H9 (cell line): Measurements from ENCODE around the gene ITM2C. TPM values are rescaled to one million over a fixed set of nuclear protein-coding genes. Genes with fewer than 3 reads are reported as not detected.

Experiments
- DNase-seq: peaks from one replicate; pipeline ENCODE4 v3.0.0-alpha.2; 2017
- H2AFZ ChIP-seq: one replicate; pipeline ENCODE4 v1.6.1; 2013; ENCODE audit warnings: mild to moderate bottlenecking, low read length, control low read depth, moderate library complexity
- H2AK5ac ChIP-seq: 2 replicates; pipeline ENCODE4 v1.6.1; 2013; ENCODE audit warnings: low read length, control low read depth, mixed read lengths; ENCODE audit not compliant: insufficient read length
- H2BK120ac ChIP-seq: one replicate; pipeline ENCODE4 v1.6.1; 2013; ENCODE audit warnings: low read depth, mild to moderate bottlenecking, low read length, control low read depth, inconsistent platforms; ENCODE audit not compliant: poor library complexity, severe bottlenecking
- H2BK12ac ChIP-seq: 2 replicates; pipeline ENCODE4 v1.6.1; 2013; ENCODE audit warnings: low read length, control low read depth, mixed read lengths, low read depth; ENCODE audit not compliant: insufficient read length
- H2BK15ac ChIP-seq: 2 replicates; pipeline ENCODE4 v1.6.1; 2013; ENCODE audit warnings: low read depth, low read length, control low read depth
- H2BK20ac ChIP-seq: one replicate; pipeline ENCODE4 v1.6.1; 2013; ENCODE audit warnings: low read depth, mild to moderate bottlenecking, low read length, control low read depth, inconsistent platforms; ENCODE audit not compliant: poor library complexity, severe bottlenecking
- H2BK5ac ChIP-seq: 2 replicates; pipeline ENCODE4 v1.6.1; 2013; ENCODE audit warnings: low read length, control low read depth, mixed read lengths; ENCODE audit not compliant: insufficient read length
- H3K14ac ChIP-seq: 2 replicates; pipeline ENCODE4 v1.6.1; 2013; ENCODE audit warnings: low read length, control low read depth; ENCODE audit not compliant: insufficient read depth
- H3K18ac ChIP-seq: 2 replicates; pipeline ENCODE4 v1.6.1; 2013; ENCODE audit warnings: low read depth, mild to moderate bottlenecking, mixed read lengths, low read length, control low read depth; ENCODE audit not compliant: insufficient read length
- H3K23ac ChIP-seq: 2 replicates; pipeline ENCODE4 v1.6.1; 2013; ENCODE audit warnings: low read length, control low read depth, mixed read lengths, low read depth; ENCODE audit not compliant: insufficient read length
- H3K23me2 ChIP-seq: 2 replicates; pipeline ENCODE4 v1.6.1; 2013; ENCODE audit warnings: low read depth, mild to moderate bottlenecking, mixed read lengths, low read length, control low read depth; ENCODE audit not compliant: insufficient read length, poor library complexity, severe bottlenecking
- H3K27ac ChIP-seq: 2 replicates; pipeline ENCODE4 v1.5.1; 2013; ENCODE audit warnings: low read length, control low read depth, mixed read lengths, low read depth; ENCODE audit not compliant: insufficient read length
- H3K27me3 ChIP-seq: 2 replicates; pipeline ENCODE4 v1.6.1; 2013; ENCODE audit warnings: low read length, control low read depth, inconsistent platforms; ENCODE audit not compliant: insufficient read depth
- H3K4ac ChIP-seq: 2 replicates; pipeline ENCODE4 v1.6.1; 2013; ENCODE audit warnings: low read depth, mild to moderate bottlenecking, control low read depth, inconsistent platforms, low read length, moderate library complexity
- H3K4me1 ChIP-seq: 2 replicates; pipeline ENCODE4 v1.6.1; 2013; ENCODE audit warnings: low read length, control low read depth, inconsistent platforms; ENCODE audit not compliant: insufficient read depth
- H3K4me2 ChIP-seq: 2 replicates; pipeline ENCODE4 v1.6.1; 2013; ENCODE audit warnings: low read length, control low read depth, mixed read lengths; ENCODE audit not compliant: insufficient read length, insufficient read depth
- H3K56ac ChIP-seq: 2 replicates; pipeline ENCODE4 v1.6.1; 2013; ENCODE audit warnings: low read depth, mild to moderate bottlenecking, mixed read lengths, low read length, control low read depth; ENCODE audit not compliant: insufficient read length
- H3K79me1 ChIP-seq: 2 replicates; pipeline ENCODE4 v1.6.1; 2013; ENCODE audit warnings: low read depth, mild to moderate bottlenecking, moderate library complexity, low read length, control low read depth, inconsistent platforms; ENCODE audit not compliant: insufficient read depth, poor library complexity, severe bottlenecking
- H3K79me2 ChIP-seq: 2 replicates; pipeline ENCODE4 v1.6.1; 2013; ENCODE audit warnings: low read length, control low read depth, inconsistent platforms; ENCODE audit not compliant: insufficient read depth
- H3K9ac ChIP-seq: 2 replicates; pipeline ENCODE4 v1.6.1; 2013; ENCODE audit warnings: low read length, control low read depth, mixed read lengths; ENCODE audit not compliant: insufficient read length; ENCODE audit errors: extremely low read depth
- H3K9me3 ChIP-seq: one replicate; pipeline ENCODE4 v1.6.1; 2013; ENCODE audit warnings: low read depth, low read length, inconsistent platforms; ENCODE audit not compliant: control insufficient read depth
- H3T11ph ChIP-seq: one replicate; pipeline ENCODE4 v1.6.1; 2013; ENCODE audit warnings: mild to moderate bottlenecking, low read length, control low read depth, inconsistent platforms
- H4K20me1 ChIP-seq: one replicate; pipeline ENCODE4 v1.6.1; 2013; ENCODE audit not compliant: control insufficient read depth, insufficient read length, insufficient read depth
- H4K5ac ChIP-seq: 2 replicates; pipeline ENCODE4 v1.6.1; 2013; ENCODE audit warnings: low read depth, mild to moderate bottlenecking, mixed read lengths, low read length, control low read depth; ENCODE audit not compliant: insufficient read length
- H4K8ac ChIP-seq: replicated peaks from 2 replicates; pipeline ENCODE4 v1.6.1; 2013; ENCODE audit warnings: low read length, control low read depth, mixed read lengths, low read depth; ENCODE audit not compliant: insufficient read length
- H4K91ac ChIP-seq: 2 replicates; pipeline ENCODE4 v1.6.1; 2013; ENCODE audit warnings: low read depth, mild to moderate bottlenecking, moderate library complexity, mixed read lengths, low read length, control low read depth; ENCODE audit not compliant: insufficient read length
- H3K27ac Mint-ChIP-seq, 3 experiments: 2 replicates in 2 of 3; 3 replicates in 1 of 3; pipeline ENCODE4 v1.8.0; 2020 to 2021; ENCODE audit warnings: mixed read lengths in 3 of 3, mild to moderate bottlenecking in 1 of 3, moderate library complexity in 1 of 3
- H3K27me3 Mint-ChIP-seq: 2 replicates; pipeline ENCODE4 v1.8.0; 2021; ENCODE audit warnings: low read depth, mild to moderate bottlenecking, moderate library complexity, mixed read lengths
- H3K36me3 Mint-ChIP-seq, 3 experiments: 2 replicates in 2 of 3; 3 replicates in 1 of 3; pipeline ENCODE4 v1.8.0; 2020 to 2021; ENCODE audit warnings: low read depth in 3 of 3, mixed read lengths in 3 of 3; ENCODE audit not compliant: insufficient read depth in 1 of 3
- H3K4me1 Mint-ChIP-seq, 2 experiments: 2 replicates each; pipeline ENCODE4 v1.8.0; 2020; ENCODE audit warnings: mixed read lengths in 2 of 2
- H3K4me3 Mint-ChIP-seq, 2 experiments: 2 replicates in 1 of 2; 3 replicates in 1 of 2; pipeline ENCODE4 v1.8.0; 2020 to 2021; ENCODE audit warnings: mild to moderate bottlenecking in 2 of 2, mixed read lengths in 2 of 2, moderate library complexity in 1 of 2
- H3K9me3 Mint-ChIP-seq, 2 experiments: 2 replicates in 1 of 2; 3 replicates in 1 of 2; pipeline ENCODE4 v1.8.0; 2020; ENCODE audit warnings: mild to moderate bottlenecking in 2 of 2, mixed read lengths in 2 of 2, moderate library complexity in 1 of 2
- WGBS: extraction: QIAGEN DNeasy Blood & Tissue Kit; methylation state at CpG from one replicate; pipeline ENCODE4 v1.1.7; 2013; ENCODE audit warnings: missing lambda C conversion rate, low lambda C conversion rate, mixed read lengths; ENCODE audit not compliant: insufficient read length; ENCODE audit errors: extremely low coverage; 5-methylcytosine and 5-hydroxymethylcytosine counted together
- total RNA-seq: library from RNA; stranded (reverse); gene quantifications from 2 replicates; pipeline ENCODE4 v1.2.1, GENCODE V29; 2021
- TF ChIP-seq, protein P1 (sequence below): fragments of 200-600 bp; sonication (generic); conservative IDR thresholded peaks from 3 replicates; pipeline ENCODE4 v1.8.0; 2021; ENCODE audit warnings: antibody characterized with exemption, mild to moderate bottlenecking

The ITM2C gene
- total RNA-seq, 1 experiment from 2014 or later = 297 TPM

DNA sequence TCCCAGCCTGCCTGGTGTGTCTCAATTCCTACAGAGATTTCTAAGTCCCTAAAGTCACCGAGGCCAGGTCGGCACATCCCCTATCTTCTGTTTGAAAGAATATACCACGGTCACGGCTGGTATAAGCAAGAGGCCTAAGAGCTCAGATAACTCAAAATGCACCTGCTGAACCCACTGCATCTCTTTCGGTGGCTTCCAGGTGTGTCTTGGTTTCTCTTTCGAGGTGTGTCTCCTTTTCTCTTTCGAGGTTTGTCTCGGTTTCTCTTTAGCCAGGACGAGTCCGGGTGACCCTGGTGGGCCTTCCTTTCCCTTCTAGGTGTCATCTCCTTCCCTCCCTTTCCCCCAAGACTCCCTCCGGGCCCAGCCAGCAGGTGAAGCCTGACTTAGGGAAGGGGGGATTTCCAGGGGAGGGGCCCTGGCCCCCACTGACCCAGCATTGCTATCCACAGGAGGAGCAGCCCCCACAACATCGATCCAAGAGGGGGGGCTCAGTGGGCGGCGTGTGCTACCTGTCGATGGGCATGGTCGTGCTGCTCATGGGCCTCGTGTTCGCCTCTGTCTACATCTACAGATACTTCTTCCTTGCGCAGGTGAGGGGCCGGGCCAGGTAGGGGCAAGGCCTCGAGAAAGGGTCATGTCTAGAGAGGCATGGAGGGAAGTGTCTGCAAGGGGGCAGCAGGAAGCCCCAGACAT is 8.4 kb downstream of the ITM2C start:
- no peak overlapping the region for H3K23ac ChIP-seq
- H2AFZ ChIP-seq = no peak overlapping the region
- Mint-ChIP-seq H3K9me3 (peaks cover 0 to 2% of the 10 kb centered on the region in 2 experiments; a peak in 1 of 5 replicates), H3K4me3 (no peak overlapping the region), H3K36me3 (peaks cover 37 to 56% (median 50%) of the 10 kb centered on the region in 3 experiments), H3K4me1 (peaks cover 48 to 54% of the 10 kb centered on the region in 2 experiments), H3K27me3 (no peaks in the 10 kb centered on the region), H3K27ac (peak overlapping the region in 2 of 3 experiments; percentile 76 to 94; a peak in 4 of 7 replicates)
- H3K4ac ChIP-seq = no peak overlapping the region
- no peak overlapping the region for H2BK15ac ChIP-seq
- no peak overlapping the region for H3T11ph ChIP-seq
- H3K9me3 ChIP-seq = no peaks in the 10 kb centered on the region
- peaks cover 35% of the 10 kb centered on the region for H3K79me2 ChIP-seq
- H4K91ac ChIP-seq = no peak overlapping the region
- peaks cover 6% of the 10 kb centered on the region; the same call in 1 of the 2 replicates for H3K4me1 ChIP-seq
- no peak overlapping the region for H2AK5ac ChIP-seq
- peaks cover 3% of the 10 kb centered on the region for H3K23me2 ChIP-seq
- H3K27ac ChIP-seq = no peak overlapping the region
- H3K4me2 ChIP-seq = no peak overlapping the region
- no peak overlapping the region for H2BK20ac ChIP-seq
- no peak overlapping the region for H3K9ac ChIP-seq
- H4K20me1 ChIP-seq = no peaks in the 10 kb centered on the region
- no peak overlapping the region for H3K14ac ChIP-seq
- no peaks in the 10 kb centered on the region for H3K27me3 ChIP-seq
- H3K79me1 ChIP-seq = no peaks in the 10 kb centered on the region
- no peak overlapping the region for H2BK120ac ChIP-seq
- TF ChIP-seq, protein P1, sequence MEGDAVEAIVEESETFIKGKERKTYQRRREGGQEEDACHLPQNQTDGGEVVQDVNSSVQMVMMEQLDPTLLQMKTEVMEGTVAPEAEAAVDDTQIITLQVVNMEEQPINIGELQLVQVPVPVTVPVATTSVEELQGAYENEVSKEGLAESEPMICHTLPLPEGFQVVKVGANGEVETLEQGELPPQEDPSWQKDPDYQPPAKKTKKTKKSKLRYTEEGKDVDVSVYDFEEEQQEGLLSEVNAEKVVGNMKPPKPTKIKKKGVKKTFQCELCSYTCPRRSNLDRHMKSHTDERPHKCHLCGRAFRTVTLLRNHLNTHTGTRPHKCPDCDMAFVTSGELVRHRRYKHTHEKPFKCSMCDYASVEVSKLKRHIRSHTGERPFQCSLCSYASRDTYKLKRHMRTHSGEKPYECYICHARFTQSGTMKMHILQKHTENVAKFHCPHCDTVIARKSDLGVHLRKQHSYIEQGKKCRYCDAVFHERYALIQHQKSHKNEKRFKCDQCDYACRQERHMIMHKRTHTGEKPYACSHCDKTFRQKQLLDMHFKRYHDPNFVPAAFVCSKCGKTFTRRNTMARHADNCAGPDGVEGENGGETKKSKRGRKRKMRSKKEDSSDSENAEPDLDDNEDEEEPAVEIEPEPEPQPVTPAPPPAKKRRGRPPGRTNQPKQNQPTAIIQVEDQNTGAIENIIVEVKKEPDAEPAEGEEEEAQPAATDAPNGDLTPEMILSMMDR = no peak
- H4K8ac ChIP-seq = no peak overlapping the region
- H2BK5ac ChIP-seq = no peak overlapping the region
- no CpG with 5 or more reads among the region's 21 CpGs for WGBS
- DNase-seq = no peak
- no peak overlapping the region for H3K56ac ChIP-seq
- no peak overlapping the region for H2BK12ac ChIP-seq
- no peak overlapping the region for H3K18ac ChIP-seq
- no peak overlapping the region for H4K5ac ChIP-seq
